ENCODE results near the gene NECTIN1.

NECTIN1 gene

DNA sequence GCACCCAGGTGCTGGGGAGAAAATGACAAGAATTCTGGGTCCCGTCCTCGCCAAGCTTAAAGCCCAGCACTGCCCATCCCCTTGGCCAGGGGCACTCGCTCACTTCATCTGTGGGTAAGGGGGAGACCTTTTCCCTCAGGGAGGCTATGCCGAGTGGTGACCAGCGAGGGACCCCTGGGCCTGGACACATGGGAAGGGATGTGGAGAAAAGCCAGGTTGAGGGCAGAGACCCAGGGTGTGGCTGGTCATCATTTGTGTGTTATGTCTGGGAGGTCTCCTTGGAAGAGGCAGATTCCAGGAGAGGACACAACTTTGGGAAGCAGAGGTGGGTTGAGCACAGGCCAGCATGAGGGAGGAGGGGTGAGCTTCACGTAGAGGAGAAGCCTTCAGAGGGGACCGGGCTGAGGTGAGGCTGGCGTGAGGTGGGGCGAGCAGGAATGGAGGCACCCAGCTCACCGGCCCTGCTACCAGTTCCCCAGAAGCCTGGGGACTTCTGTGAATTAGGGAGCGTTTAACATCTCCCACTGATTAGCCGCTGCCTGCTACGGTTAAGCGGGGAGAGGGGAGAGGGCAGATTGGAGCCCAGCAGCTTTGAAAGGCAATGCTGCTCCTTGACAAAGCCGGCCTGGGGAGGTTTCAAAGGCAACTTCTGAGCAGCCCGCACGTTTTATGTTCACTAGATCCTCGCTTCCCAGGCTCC, 25.8 kb upstream of the NECTIN1 start:
- DNase-seq (ENCODE audit: low spot score), result no peak

DNA sequence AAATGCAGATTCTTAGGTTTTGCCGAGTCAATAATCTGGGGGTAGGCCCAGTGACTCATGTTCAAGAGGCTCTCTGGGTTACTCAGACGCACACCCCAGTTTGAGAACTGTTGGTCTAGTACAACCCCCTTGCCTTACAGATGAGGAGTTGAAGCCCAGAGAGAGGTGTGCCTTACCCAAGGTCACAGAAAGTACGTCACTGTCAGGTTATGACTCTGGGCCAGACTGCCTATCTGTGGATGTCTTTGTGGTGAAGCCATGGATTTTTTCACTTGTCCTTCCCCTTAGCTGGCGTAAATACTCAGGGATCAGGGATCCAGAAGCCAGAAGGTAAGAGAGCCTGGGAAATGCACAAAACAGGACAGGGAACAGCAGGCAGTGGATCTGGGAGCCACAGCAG, 25.2 kb upstream of the NECTIN1 start:
- DNase-seq (ENCODE audit: low spot score), result no peak

DNA sequence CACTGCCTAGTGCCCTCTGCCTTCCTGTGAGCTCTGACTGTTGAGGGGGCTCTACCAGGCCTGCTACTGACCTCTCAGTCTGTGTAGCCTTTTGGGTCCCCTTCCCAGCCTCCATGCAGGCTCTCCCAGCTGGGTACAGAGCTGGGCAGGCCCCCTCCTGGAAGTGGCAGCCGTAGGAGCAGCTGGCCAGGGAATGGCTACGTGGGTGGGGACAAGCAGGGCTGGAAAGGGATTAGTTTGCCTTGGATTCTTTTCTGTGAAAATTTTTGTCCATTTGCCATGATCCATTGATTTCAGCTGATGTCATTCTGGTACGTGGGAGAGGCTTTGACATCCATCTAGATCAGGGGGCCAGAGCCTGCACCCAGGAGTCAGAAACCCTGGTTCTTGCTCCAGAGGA, 23.9 kb upstream of the NECTIN1 start:
- no peak for DNase-seq (ENCODE audit: low spot score)

DNA sequence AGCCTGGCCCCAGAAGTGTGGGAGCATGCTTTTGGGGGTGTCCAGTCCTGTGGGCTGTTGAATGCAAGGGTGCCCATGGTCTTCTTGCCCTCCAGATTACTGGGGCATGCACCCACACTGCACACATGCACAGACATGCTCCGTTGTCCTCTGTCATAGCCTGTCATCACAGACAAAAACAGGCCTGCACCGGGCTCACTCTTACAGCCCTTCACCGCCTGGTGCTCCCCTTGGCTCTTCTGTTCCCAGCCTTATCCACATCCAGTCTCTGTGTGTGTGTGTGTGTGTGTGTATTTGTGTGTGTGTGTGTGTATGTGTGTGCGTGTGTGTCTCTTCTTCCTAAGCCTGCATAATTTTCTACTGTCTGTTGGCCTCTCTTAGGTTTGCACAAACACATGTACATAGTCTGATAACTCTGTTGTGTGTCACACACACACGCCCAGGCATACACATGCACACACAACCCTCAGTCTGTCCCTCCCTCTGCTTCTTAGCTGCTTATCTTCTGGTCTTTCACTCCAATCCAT, 23.4 kb upstream of the NECTIN1 start:
- DNase-seq (ENCODE audit: low spot score), result no peak

DNA sequence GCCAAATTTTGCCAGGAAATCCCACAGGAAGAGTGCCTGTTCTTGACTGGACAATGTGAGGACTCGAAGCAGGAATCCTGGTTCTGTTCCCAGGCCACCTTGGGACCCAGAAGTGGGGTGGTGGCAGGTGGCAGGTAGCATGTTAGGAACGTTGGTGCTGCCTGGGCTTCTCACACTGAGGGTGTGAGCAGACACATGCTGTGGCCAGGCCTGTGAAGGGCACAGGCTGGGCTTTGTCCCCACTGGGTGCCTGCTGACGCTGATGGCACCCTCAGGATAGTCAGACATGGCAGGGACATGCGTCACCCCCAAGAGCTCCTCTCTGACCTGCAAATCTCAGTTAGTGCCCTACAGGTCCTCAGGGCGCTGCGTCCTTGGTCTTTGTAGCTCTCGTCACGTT, 21.1 kb upstream of the NECTIN1 start:
- DNase-seq (ENCODE audit: low spot score), result no peak

DNA sequence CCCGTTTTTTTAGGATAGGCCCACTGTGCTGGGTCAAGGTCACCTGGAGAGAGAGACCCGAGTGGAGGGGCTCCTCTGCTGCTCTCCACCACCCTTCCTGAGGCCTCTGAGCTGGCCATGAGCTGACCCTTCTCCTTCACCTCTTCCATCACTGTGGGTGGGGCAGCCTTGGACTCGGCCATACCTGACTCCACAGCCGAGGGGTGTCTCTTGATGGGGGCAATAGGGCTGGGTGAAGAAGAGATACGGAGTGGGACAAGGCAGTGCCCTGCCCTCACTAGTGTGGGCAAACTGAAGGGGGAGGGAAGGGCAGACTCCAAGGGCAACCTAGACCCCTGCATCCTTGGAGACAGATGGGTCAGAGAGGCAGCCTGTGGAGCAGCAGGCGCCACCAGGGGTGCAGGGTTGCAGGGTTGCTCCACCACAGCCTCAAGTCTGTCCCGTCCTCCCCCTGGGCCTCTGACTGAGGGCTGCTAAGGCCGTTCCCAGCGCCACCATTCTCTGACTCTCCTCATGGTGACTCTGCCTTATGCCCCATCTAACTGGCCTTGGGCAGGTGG, 20.1 kb upstream of the NECTIN1 start:
- DNase-seq (ENCODE audit: low spot score), result no peak

DNA sequence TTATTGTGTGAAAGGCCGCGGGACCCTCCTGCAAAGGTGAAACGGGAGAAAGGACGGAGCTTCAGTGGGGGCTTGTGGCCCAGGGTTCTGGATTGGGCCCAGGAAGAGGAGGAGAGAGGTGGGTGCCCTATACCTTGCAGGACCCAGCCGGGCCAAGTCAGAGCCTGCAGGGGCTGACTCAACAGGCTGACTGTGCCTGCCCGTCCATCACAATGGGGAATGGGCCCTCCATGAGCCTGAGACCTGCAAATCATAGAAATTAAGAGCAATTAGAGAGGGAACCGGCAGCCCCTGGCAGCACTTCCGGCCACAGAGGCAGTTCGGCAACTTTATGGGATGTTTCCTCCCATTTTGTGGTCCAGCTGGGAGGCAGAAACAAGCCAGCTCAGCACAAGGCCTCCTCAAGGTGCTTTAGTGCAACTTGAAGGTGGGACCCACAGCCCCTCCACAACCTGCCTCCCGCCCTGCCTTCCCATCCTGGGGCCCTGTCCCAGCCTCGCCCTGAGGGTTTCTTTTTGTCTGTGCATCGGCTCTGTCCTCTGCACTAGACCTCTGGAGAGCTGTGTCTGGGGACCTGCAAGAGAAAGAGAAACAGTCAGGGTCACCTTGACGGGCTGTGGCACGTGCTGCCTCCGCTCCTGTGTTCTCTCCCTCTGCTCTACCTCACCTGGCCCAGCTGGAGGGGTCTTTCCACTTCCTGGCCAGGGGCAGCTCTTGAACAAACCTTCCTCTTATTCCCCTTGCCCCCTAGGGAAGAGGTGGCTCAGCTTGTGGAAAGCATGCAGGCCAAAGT, 19.1 kb upstream of the NECTIN1 start:
- no peak for DNase-seq (ENCODE audit: low spot score)

DNA sequence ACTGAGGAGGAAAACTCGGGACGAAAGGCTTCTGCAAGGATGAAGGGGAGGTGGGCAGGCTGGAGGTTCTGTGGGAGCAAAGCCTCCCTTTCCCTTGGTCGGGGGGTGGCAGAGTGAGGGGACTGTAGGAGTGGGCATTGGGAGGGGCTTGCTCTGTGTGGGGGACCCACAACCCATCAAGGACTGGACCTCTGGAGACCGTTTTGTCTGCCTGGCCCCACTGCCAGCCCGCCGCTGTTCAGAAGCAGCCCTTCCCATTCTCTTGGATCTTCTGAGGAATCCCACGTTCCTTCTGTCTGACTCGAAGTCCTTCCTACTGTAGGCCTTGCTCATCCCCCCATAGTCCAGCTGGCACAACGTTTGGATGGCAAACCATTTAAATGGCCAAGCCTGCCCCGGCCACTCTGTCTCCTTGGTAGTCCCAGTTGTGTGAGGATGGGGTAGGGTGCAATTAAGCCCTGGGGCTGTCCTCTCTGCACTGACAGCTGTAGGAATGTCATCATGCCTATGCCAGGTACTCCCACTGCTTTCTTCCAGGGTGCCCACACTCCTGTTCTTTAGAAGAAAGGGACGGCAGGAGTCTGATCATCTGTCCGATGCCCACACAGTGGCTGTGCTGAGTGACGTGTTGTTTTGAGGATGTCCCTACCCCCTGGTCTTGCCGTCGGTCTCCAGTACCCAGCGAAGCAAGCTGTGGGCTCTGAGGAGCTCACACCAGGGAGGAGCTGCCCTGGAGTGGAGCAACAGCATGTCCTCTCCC, 17.0 kb upstream of the NECTIN1 start:
- DNase-seq (ENCODE audit: low spot score), result no peak

DNA sequence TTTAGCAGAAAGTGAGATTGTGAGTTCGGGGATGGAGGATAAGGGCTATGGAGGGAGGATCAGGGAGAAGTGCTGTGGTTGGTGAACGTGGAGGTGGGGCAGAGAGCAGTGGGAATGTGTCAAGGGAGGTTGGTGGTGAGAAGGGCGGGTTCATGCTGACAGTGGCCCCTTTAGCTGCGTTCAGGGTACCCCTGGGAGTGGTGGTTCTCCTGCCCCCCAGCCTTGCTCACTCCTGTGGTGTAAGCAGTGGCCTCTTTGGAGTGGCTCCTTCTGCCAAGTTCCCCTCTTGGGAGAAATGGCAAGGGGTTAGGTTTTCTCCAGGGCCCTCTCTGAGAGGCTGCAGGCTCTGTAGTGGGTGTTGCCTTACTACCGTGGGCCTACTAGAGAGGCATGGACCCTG, 16.1 kb upstream of the NECTIN1 start:
- DNase-seq (ENCODE audit: low spot score), result no peak

DNA sequence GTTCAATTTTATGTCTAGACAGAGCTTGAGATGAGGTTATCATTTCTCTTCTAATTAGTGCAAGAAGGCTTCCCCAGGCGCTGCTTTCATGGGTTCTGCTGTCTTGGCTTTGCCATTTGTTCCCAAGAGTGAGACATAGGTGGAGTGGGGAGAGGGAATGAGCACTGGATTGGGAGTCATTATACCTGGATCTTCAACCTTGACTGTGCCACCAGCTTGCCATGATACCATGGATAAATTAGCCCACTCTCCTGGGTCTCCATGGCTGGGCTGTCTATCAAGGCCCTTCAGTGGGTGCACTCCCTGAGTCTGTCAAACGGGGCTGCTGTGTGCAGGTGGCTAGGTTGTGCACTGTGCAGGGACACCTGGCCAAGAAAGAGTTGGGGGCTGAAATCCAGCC, 15.6 kb upstream of the NECTIN1 start:
- DNase-seq (ENCODE audit: low spot score), result no peak

DNA sequence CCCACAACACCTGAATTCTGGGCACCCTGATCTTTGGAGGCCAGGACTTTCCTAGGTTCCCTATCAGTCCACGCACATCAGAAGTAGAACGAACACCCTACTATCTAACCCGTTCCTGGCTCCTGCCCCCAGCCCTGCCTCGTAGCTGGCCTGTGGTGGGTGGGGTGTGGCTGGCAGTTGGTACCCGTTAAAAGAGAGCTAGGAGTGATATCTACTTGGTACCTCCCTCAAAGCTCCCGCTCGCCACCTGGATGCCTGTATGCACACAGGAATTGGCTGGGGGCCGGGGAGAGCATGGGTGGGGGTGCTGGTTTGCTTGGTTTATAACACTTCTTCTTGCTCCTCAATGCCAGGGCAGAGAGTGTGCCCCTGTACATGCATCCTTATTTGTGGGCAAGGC, 14.0 kb upstream of the NECTIN1 start:
- no peak for DNase-seq (ENCODE audit: low spot score)

DNA sequence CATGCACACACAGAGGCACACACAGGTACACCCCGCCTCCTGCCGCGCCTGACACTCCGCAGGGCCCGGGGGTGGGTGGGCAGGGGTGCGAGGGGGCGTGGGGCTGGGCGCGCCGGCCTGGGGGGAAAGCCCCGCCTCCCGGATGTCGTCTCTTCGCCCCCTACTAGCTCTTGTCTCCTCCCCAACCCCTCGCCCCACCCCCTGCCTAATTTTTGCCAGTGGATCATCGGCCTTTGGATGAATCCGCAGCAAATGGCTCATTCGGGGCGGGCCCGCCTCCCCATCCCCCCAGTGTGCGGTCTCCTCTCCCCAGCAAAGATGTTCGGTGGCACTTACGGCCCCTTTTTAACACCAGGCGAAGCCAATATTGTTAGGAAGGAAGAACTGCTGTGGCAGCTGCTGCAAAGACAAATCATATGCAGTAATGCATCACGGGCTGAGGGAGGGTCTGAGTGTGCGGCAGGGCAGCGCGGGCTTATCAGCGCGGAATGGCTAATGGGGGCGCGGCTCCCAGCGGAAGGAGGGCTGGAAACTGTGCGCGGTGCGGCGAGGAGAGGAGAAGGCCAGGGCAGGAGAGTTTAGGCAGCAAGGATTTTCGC, 13.4 kb upstream of the NECTIN1 start:
- DNase-seq (ENCODE audit: low spot score), result no peak

DNA sequence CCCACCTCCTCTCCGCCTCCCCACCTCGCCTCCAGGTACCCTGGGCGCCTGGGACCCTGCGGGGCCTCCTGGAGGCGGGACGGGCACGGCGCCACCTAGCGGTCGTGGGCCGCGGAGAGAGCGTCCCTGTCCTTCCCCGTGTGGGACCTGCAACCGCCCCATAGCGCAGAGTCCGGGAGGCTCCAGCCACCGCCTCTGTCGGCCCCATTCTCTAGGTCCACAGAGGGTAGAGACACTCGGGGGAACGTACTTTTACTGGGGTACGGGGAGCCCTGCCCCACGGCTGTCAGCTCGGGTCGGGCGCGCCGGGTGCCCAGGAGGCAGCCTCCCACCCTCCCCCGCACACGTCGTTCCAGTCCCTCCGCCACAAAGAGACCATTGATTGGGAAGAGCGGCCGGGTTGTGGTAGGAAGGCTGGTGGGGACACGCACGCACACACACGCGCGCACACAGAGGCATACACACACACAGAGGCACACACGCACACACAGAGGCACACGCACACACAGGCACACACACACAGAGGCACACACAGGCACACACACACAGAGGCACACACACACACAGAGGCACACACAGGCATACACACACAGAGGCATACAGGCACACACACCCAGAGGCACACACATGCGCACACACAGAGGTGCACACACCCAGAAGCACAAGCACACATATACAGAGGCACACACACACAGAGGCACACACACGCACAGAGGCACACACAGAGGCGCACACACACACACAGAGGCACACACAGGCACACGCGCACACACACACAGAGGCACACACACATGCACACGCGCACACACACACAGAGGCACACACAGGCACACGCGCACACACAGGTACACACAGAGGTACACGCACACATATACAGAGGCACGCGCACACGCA, 12.6 kb upstream of the NECTIN1 start:
- peak; percentile 72 for DNase-seq (ENCODE audit: low spot score)

DNA sequence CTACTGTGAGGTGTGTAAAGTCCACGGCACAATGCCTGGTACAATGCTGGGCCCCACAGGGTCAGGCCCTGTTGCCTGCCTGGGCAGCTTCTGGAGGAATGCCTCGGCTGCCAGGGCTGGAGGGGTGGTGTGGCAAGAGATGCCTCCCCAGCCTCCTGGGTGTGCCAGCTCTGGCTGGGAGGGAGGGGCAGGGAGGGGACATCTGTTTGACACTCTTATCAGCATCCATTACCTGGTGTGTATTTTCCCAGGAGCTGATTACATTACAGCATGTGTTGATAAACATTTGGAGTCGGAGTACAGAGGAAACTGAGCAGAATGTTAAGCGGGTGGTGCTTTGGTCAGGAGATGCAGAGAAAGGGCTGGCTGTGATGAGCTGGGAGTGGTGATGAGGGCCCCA, 11.0 kb upstream of the NECTIN1 start:
- DNase-seq (ENCODE audit: low spot score), result peak; percentile 75

DNA sequence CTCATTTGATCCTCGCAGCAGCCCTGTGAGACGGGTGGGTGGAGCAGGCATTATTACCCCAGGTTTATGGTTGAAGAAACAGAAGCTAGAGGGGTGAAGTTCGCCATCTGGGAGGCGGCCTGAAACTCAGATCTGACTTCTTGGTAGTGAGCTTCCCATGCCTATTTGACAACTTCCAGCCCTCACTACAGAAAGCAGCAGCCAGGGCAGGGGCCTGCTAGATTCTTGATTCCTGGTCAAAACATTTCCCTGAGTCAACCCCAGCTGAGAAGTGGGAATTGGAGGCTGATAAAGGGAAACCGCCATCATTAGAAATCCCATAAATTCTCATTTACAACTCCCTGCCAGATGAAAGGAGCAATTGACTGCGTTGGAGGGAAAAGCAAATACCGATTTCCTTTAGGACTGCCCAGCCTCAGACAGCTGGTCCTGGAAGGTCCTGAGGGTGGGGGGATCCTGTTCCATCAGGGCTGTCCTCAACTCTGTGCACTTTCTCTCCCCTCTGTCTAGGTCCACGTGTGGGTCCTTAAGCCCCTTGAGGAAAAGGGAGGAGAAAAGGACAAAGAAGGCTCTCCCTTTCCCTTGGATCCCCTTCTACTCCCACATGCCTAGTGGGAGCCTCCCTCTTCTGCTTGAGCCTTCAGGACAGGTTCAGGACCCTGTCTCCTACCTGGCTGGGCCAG, 10.2 kb upstream of the NECTIN1 start:
- no peak for DNase-seq (ENCODE audit: low spot score)

DNA sequence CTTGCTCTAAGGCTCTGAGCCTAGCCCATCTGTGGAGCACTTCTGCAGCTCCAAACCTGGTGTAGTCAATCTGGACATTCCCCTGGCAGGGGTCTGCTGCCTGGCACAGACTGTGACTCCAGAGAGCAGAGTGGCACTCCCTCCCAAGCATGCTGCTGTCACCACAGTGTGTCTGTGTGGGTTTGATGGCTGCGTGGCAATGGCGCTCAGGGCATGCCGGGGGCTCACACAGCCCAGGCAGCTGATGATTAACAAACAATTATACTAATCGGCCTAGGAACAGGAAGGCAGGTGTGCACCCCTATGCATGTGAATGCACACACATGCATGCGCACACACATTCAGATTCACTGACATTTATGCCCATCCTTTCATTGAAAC, 9.0 kb upstream of the NECTIN1 start:
- DNase-seq (ENCODE audit: low spot score), result no peak

DNA sequence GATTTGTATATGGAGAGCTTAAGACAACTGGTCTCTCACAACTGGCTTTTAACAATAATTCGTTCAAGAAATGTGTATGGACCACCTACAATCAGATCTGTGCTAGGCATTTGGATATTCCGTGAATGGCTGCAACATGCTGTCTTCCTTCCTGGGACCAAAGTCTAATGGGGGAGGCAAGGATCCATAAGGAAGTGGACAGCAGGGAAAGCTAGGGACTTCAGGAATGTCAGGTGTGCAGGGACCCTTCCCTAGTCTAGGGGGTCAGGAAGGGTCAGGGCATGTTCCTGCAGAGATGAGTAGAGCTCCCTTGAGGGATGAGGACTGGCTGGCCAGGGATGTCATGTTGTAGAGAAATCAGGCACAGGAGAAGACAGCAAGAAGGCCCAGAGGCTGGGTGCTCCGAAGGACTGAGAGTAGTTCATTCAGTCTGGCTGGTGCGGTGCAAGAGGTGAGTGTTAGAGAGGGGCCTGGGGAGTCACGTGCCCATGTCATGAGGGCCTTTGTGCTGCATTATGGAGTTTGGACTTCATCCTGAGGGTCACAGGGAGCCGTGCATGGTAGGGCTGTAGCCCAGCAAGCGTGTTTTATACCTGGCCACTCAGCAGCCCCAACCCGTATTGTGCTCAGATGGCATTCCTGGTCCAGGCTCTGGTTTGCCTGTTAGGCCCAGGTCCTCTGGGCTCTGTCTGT, 8.5 kb upstream of the NECTIN1 start:
- DNase-seq (ENCODE audit: low spot score), result no peak

DNA sequence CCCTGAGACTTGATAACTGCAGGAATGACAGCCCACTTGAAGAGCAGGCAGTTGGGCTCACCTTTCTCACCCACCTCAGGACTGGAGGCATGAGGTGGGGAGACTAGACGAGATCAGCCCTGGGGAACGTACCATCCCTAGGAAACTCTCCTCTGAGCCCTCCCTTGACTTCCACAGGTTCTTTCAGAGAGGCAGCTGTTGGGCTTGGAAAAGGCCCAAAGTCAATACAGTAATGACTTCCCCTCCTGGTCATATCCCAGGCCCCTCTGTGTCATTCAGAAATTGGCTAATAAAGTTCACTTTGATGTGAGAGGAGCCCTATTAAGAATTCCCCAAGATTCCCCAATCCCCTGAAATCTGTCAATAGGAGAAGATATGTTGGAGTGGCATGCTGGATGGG, 5.8 kb upstream of the NECTIN1 start:
- DNase-seq (ENCODE audit: low spot score), result no peak

DNA sequence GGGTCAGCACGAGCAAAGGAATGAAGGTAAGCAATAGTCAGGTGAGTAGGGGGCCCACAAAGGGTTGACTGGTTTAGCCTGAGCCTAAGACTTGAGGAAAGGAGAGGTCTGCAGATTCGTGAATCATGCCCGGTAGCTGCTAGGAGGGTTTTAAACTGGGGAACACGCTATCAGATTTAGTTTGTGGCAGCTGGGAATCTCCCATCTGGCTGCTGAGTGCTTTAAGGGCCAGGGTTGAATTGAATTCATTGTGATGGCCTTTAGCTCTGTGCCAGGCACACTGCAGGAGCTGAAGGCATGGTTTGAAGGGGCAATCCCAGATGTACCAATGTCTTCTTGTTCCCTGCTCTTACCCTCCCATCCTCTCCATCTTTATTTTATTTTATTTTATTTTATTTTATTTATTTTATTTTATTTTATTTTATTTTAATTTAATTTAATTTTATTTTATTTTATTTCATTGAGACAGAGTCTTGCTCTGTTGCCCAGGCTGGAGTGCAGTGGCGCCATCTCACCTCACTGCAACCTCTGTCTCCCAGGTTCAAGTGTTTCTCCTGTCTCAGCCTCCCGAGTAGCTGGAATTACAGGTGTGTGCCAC, 1.9 kb upstream of the NECTIN1 start:
- DNase-seq (ENCODE audit: low spot score), result no peak
